OCI-LY3 (cell line): ENCODE results near the gene SLC41A3.

Source experiments
- CTCF ChIP-seq: fragments of 200-600, 300-600 bp; sonication (generic); IDR thresholded peaks from 2 replicates; pipeline ENCODE4 v1.5.1; 2014; ENCODE audit warnings: antibody characterized with exemption, low read length, low read depth
- EZH2phosphoT487 ChIP-seq: fragments of 200-600 bp; shearing (Covaris generic); IDR thresholded peaks from 2 replicates; pipeline ENCODE4 v1.6.1; 2018; ENCODE audit warnings: antibody characterized with exemption, mixed run types, low read depth

- no peak for TF ChIP-seq CTCF
- no peak for TF ChIP-seq EZH2phosphoT487
Observed at GRCh38 chr3:126128504-126129397, 44.8 kb upstream of the SLC41A3 start.
